H1 (cell line): ENCODE measurements around the gene GRM7.

ENCODE experiments used
- ASH2L ChIP-seq: fragments of 200-600, 300-600 bp; sonication (generic); IDR thresholded peaks from one replicate; pipeline ENCODE4 v1.7.1; 2017; ENCODE audit warnings: low read length
- CREB1 ChIP-seq: IDR thresholded peaks from 2 replicates; pipeline ENCODE4 v1.6.1; 2012; ENCODE audit warnings: inconsistent platforms
- CTCF ChIP-seq, 3 experiments: IDR thresholded peaks; 1 replicate in 2 of 3; 2 replicates in 1 of 3; pipeline versions ENCODE4 v1.5.1 to v1.6.1; 2011; ENCODE audit warnings: low read length in 3 of 3, mild to moderate bottlenecking in 3 of 3, inconsistent platforms in 2 of 3, low read depth in 1 of 3, moderate library complexity in 1 of 3; ENCODE audit not compliant: insufficient read depth in 1 of 3; ENCODE audit errors: control extremely low read depth in 1 of 3
- EZH2 ChIP-seq: fragments of 200-600 bp; sonication (generic); IDR thresholded peaks from 2 replicates; pipeline ENCODE4 v1.7.1; 2012; ENCODE audit warnings: low read depth, mild to moderate bottlenecking, moderate library complexity, low read length, inconsistent platforms; ENCODE audit not compliant: severe bottlenecking
- POLR2A ChIP-seq, 2 experiments: IDR thresholded peaks; 1 replicate in 1 of 2; 2 replicates in 1 of 2; pipeline ENCODE4 v1.6.1; 2011; ENCODE audit warnings: low read depth in 2 of 2, low read length in 2 of 2, mild to moderate bottlenecking in 2 of 2; ENCODE audit errors: control extremely low read depth in 1 of 2
- POLR2AphosphoS5 ChIP-seq: IDR thresholded peaks from 2 replicates; pipeline ENCODE4 v1.6.1; 2011; ENCODE audit warnings: low read depth, low read length
- ZNF274 ChIP-seq: IDR thresholded peaks from 2 replicates; pipeline ENCODE4 v1.7.0; 2012; ENCODE audit warnings: low read length, borderline replicate concordance; ENCODE audit errors: extremely low read depth

DNA sequence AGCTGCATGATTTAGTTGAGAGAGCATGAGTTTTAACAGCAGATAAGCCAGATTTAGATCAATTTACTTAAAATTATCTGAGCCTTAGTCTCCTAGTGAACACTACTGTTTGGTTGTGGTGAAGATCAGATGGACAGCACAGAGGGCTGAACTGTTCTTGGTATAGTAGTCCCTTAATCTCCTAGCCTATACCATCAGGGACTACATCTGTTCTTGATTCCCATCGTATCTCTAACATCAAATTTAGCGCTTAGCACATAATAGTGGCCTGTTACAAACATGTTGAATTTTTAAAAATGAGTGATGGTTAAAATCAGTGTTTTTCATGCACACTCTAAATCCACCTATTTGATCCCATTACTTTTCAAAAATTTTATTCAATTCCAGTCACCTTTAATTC lies 507.7 kb downstream of the GRM7 start:
- no peak for TF ChIP-seq CTCF (IDR thresholded peaks at IDR 0.05; ENCODE audit: control extremely low read depth in 1 of 3, insufficient read depth in 1 of 3, low read depth in 1 of 3, low read length in 3 of 3)
- TF ChIP-seq POLR2A (IDR thresholded peaks at IDR 0.05; ENCODE audit: control extremely low read depth in 1 of 2, low read depth in 2 of 2, low read length in 2 of 2): no peak
- no peak for TF ChIP-seq EZH2
- TF ChIP-seq ASH2L: no peak
- no peak for TF ChIP-seq POLR2AphosphoS5
- no peak for TF ChIP-seq CREB1
- TF ChIP-seq ZNF274: no peak
